HEK293T (cell line): Measurements from ENCODE around the gene SAFB.

Experiments used
- FOXA1 ChIP-seq: fragments of 450-650 bp; IDR thresholded peaks from 2 replicates; pipeline ENCODE4 v1.6.1; 2016; ENCODE audit warnings: mild to moderate bottlenecking
- FOXK2 ChIP-seq: fragments of 450-650 bp; IDR thresholded peaks from 2 replicates; pipeline ENCODE4 v1.6.1; 2016; ENCODE audit warnings: mild to moderate bottlenecking
- NFRKB ChIP-seq: fragments of 450-650 bp; IDR thresholded peaks from 2 replicates; pipeline ENCODE4 v1.6.1; 2016; ENCODE audit warnings: mild to moderate bottlenecking, moderate library complexity
- SP1 ChIP-seq: fragments of 450-650 bp; IDR thresholded peaks from 2 replicates; pipeline ENCODE4 v1.6.1; 2017

- TF ChIP-seq FOXK2: no peak
- no peak for TF ChIP-seq FOXA1
- TF ChIP-seq NFRKB: no peak
- TF ChIP-seq SP1: no peak
These were observed 51.8 kb downstream of the SAFB start for GRCh38 chr19:5674714-5675113.
